ENCODE measurements around the gene XPO4. TPM values are rescaled to one million over a fixed set of nuclear protein-coding genes. Genes with fewer than 3 reads are reported as not detected.

The XPO4 gene
- total and polyA plus RNA-seq, 10 of the 15 experiments (the other 5 are each of a cell fraction or from before 2014, with no cell fraction given), result 3.6 to 24.9 (median 18.4) TPM

- peaks cover 6 to 12% of the 10 kb centered on the region in 2 experiments; a peak in 3 of 4 replicates for H3K36me3 ChIP-seq (ENCODE audit: control insufficient read depth in 2 of 2, insufficient read depth in 2 of 2, low read length in 1 of 2)
- CTCF ChIA-PET, result interaction anchor here (3.2 to 3.7 kb wide), 2 partner anchors 12 to 19 kb away, joined by 12 to 19 read pairs; no protein-coding TSS in a partner anchor
- RAD21 ChIA-PET (ENCODE audit: unreplicated experiment), result interaction anchor here (1.2 kb wide), 1 partner anchor 20 kb away, joined by 3 read pairs; no protein-coding TSS in a partner anchor
- no peak overlapping the region for H3K27ac ChIP-seq (ENCODE audit: control insufficient read depth, insufficient read depth)
- TF ChIP-seq, protein P1, sequence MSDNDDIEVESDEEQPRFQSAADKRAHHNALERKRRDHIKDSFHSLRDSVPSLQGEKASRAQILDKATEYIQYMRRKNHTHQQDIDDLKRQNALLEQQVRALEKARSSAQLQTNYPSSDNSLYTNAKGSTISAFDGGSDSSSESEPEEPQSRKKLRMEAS (IDR thresholded peaks at IDR 0.05; ENCODE audit: low read depth, low read length), result no peak
- no peak for TF ChIP-seq ZNF24 (IDR thresholded peaks at IDR 0.05)
- no peak for TF ChIP-seq ZSCAN29 (IDR thresholded peaks at IDR 0.05)
- H3K27me3 ChIP-seq (replicated peaks in 1 of 2; ENCODE audit: control insufficient read depth in 2 of 2, insufficient read depth in 2 of 2, low read length in 1 of 2), result no peaks in the 10 kb centered on the region
- in situ Hi-C loops (cut with MboI) (no loop called here), intact Hi-C loops (cut with micrococcal nuclease; ENCODE audit: unreplicated experiment) (no loop called here)
- no peaks in the 10 kb centered on the region for H4K20me1 ChIP-seq (ENCODE audit: control insufficient read depth, insufficient read depth)
- no peak overlapping the region for H3K9ac ChIP-seq (ENCODE audit: control insufficient read depth, insufficient read depth, low read length)
- no peak overlapping the region for H3K4me2 ChIP-seq (ENCODE audit: control insufficient read depth, insufficient read depth)
- DNase-seq (ENCODE audit: low read depth, low spot score) (no peak), FAIRE-seq (no peak), ATAC-seq (no peak)
- WGBS (ENCODE audit: insufficient coverage, insufficient replicate concordance, low lambda C conversion rate, missing lambda C conversion rate), result 78% methylated on average over 4 of the region's 4 CpGs
- H3K4me3 ChIP-seq, result no peak overlapping the region
- no peaks in the 10 kb centered on the region for H3K4me1 ChIP-seq (ENCODE audit: control insufficient read depth, insufficient read depth, low read length)
- SMC1A ChIA-PET (ENCODE audit: uncharacterized antibody, unreplicated experiment), result interaction anchor here (1.8 kb wide), 1 partner anchor 19 kb away, joined by 5 read pairs; no protein-coding TSS in a partner anchor
- H2AFZ ChIP-seq (ENCODE audit: control insufficient read depth, low read depth, low read length), result no peak overlapping the region
- no TSS peak for BruUV-seq (replicated peaks)
- H3K79me2 ChIP-seq (ENCODE audit: control insufficient read depth, insufficient read depth, low read length), result no peaks in the 10 kb centered on the region; the same call in 1 of the 2 replicates
- POLR2A ChIA-PET, result no interaction called here
- H3K9me3 ChIP-seq (replicated peaks; ENCODE audit: control insufficient read depth, insufficient read depth, low read length), result no peaks in the 10 kb centered on the region
Observed at GRCh38 chr13:20808874-20809273, 93.7 kb downstream of the XPO4 start.

DNA sequence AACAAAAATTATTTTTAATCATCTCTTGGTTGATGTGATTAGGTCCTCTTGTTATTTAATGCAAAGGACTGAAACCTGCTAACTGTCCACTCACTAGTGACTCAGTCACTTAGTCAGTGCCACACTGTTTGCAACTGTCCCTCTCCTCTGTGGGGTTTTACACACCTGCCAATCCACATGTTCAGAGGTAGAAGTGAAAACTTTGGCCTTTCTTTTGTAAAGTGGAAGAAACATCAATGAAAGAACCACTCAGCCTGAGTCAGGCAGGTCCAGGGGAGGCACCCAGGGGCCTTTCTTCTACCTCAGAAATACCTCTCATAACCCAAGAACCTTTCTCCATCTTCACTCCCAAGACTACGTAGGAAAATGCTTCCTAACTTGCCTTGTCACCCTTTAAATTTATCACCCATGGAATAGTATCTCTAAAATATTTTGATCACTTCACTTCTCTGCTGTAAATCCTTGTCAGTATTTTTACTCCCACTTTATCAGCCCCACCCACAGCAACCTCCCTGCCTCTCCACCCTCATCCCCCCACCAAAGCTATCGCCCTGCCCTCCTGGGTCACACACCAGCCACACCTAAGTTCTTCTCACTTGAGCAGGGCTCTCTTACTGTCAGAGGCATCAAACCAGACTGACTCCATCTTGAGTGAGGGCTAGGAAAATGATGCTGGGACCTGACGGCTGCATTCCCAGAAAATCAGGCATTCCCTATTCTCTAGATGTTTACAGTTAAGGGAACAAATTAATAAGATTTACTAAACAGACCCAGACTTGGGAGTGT, 99.2 kb downstream of the XPO4 start:
- ChIA-PET CTCF (no interaction called here), POLR2A (no interaction called here), RAD21 (ENCODE audit: unreplicated experiment) (no interaction called here), SMC1A (ENCODE audit: uncharacterized antibody, unreplicated experiment) (no interaction called here)
- H3K9ac ChIP-seq (ENCODE audit: control insufficient read depth, insufficient read depth, low read length), result no peak overlapping the region
- no peaks in the 10 kb centered on the region for H3K4me1 ChIP-seq (ENCODE audit: control insufficient read depth, insufficient read depth, low read length)
- no peak overlapping the region for H3K4me3 ChIP-seq
- FAIRE-seq (no peak), DNase-seq (ENCODE audit: low read depth, low spot score) (no peak), ATAC-seq (no peak)
- no peaks in the 10 kb centered on the region; the same call in 1 of the 2 replicates for H3K79me2 ChIP-seq (ENCODE audit: control insufficient read depth, insufficient read depth, low read length)
- no peak overlapping the region for H3K4me2 ChIP-seq (ENCODE audit: control insufficient read depth, insufficient read depth)
- H3K9me3 ChIP-seq (replicated peaks; ENCODE audit: control insufficient read depth, insufficient read depth, low read length), result no peaks in the 10 kb centered on the region
- intact Hi-C loops (cut with micrococcal nuclease; ENCODE audit: unreplicated experiment) (no loop called here), in situ Hi-C loops (cut with MboI) (no loop called here)
- H3K27ac ChIP-seq (ENCODE audit: control insufficient read depth, insufficient read depth), result no peak overlapping the region
- WGBS (ENCODE audit: insufficient coverage, insufficient replicate concordance, low lambda C conversion rate, missing lambda C conversion rate), result 89% methylated on average over 3 of the region's 3 CpGs
- no TSS peak for BruUV-seq (replicated peaks)
- H3K36me3 ChIP-seq (ENCODE audit: control insufficient read depth in 2 of 2, insufficient read depth in 2 of 2, low read length in 1 of 2), result peaks cover 2 to 15% of the 10 kb centered on the region in 2 experiments; a peak in 3 of 4 replicates
- no peaks in the 10 kb centered on the region for H3K27me3 ChIP-seq (replicated peaks in 1 of 2; ENCODE audit: control insufficient read depth in 2 of 2, insufficient read depth in 2 of 2, low read length in 1 of 2)
- H2AFZ ChIP-seq (ENCODE audit: control insufficient read depth, low read depth, low read length), result no peak overlapping the region
- no peaks in the 10 kb centered on the region for H4K20me1 ChIP-seq (ENCODE audit: control insufficient read depth, insufficient read depth)
- TF ChIP-seq CREB1 (IDR thresholded peaks at IDR 0.05; ENCODE audit: low read depth), result no peak
- TF ChIP-seq MEF2A (IDR thresholded peaks at IDR 0.05; ENCODE audit: insufficient read depth, low read depth, low read length), result no peak
- TF ChIP-seq SREBF2 (IDR thresholded peaks at IDR 0.05; ENCODE audit: low read length), result no peak
- no peak for TF ChIP-seq FOS (IDR thresholded peaks at IDR 0.05; ENCODE audit: borderline replicate concordance, extremely low read depth, insufficient read length)
- TF ChIP-seq EZH2 (IDR thresholded peaks at IDR 0.05; ENCODE audit: borderline replicate concordance, control insufficient read depth, low read depth, low read length), result no peak
- TF ChIP-seq SMARCA5 (IDR thresholded peaks at IDR 0.05), result no peak
- TF ChIP-seq MYC (IDR thresholded peaks at IDR 0.05; ENCODE audit: insufficient read depth, insufficient read length, insufficient replicate concordance, low read length, severe bottlenecking), result no peak
- no peak for TF ChIP-seq ZBTB40 (IDR thresholded peaks at IDR 0.05; ENCODE audit: borderline replicate concordance)
- TF ChIP-seq SPI1 (IDR thresholded peaks at IDR 0.05; ENCODE audit: borderline replicate concordance, insufficient read depth, low read depth, low read length), result no peak

All from GM12878 (cell line).